VCaP (cell line): ENCODE data around the gene RAB10.

Experiments used
- H3K27ac ChIP-seq: fragments of 450-650 bp; 2 replicates; pipeline ENCODE4 v1.5.1; 2017
- CTCF ChIP-seq: fragments of 450-650 bp; conservative IDR thresholded peaks from 2 replicates; pipeline ENCODE4 v1.5.1; 2017; ENCODE audit warnings: mild to moderate bottlenecking, moderate library complexity

The RAB10 gene

GRCh38 chr2:26034637-26034992 lies 731 bp downstream of the RAB10 start:
- no peak for TF ChIP-seq CTCF
- H3K27ac ChIP-seq, result peak overlapping the region; percentile 95

GRCh38 chr2:26035090-26035743 lies 1.3 kb downstream of the RAB10 start:
- TF ChIP-seq CTCF, result no peak
- peak overlapping the region; percentile 95 for H3K27ac ChIP-seq

DNA sequence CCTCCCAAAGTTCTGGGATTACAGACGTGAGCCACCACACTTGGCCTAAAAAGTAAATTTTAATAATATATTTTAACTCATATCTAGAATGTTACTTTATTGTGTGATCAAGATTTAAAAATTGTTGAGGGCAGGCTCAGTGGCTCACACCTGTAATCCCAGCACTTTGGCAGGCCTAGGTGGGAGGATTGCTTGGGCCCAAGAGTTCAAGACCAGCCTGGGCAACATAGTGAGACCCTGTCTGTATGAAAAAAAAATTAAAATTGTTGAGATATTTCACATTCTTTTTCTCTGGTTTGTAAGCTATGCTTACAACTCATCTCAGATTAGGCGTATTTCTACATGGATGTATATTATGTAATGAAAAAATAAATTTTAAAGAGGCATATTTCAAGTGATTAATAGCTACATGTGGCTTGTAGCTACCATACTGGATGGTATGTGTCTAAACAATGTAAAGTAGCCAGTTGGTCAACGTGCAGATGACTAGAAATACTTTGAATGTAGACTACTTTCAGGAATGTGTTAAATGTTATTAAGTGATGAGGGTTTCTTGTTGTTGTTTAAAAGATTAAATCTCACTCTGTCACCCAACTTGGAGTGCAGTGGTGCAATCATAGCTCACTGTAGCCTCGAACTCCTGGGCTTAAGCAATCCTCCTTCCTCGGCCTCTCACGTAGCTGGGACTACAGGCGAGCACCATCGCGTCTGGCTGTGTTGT lies 5.9 kb downstream of the RAB10 start:
- no peak for TF ChIP-seq CTCF
- no peak overlapping the region for H3K27ac ChIP-seq

DNA sequence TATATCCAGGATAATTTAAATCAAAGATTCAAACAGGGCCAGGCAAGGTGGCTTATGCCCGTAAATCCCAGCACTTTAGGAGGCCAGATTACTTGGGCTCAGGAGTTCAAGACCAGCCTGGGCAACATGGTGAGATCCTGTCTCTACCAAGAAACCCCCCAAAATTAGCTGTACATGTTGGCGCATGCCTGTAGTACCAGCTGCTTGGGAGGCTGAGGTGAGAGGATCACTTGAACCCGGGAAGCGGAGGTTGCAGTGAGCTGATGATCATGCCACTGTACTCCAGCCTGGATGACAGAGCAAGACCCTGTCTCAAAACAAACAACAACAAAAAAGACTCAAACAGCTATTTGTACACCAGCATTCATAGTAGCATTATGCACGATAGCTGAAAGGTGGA lies 9.2 kb downstream of the RAB10 start:
- TF ChIP-seq CTCF, result no peak
- H3K27ac ChIP-seq, result no peak overlapping the region

- no peak for TF ChIP-seq CTCF
- H3K27ac ChIP-seq, result no peak overlapping the region
Observed at GRCh38 chr2:26043862-26044696, 10.2 kb downstream of the RAB10 start.

DNA sequence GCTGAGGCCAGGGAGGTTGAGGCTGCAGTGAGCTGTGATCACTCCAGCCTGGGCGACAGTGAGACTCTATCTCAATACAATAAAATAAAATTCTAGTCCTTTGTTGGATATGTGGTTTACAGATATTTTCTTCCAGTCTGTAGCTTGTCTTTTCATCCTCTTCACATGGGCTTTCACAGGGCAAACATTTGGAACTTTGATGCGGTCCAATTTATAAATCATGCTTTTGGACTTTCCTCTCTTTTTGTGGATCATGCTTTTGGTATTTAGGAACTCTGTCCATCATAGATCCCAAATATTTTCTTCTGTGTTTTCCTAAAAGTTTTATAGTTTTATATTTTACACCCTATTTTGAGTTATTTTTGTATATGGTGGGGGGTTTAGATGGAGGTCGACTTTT lies 14.9 kb downstream of the RAB10 start:
- H3K27ac ChIP-seq, result no peak overlapping the region
- no peak for TF ChIP-seq CTCF

GRCh38 chr2:26049641-26050040 lies 15.8 kb downstream of the RAB10 start:
- H3K27ac ChIP-seq, result no peak overlapping the region
- no peak for TF ChIP-seq CTCF
